Renal pelvis (tissue), 4 donors: Measurements from ENCODE around the gene WDR45. TPM values are rescaled to one million over a fixed set of nuclear protein-coding genes. Genes with fewer than 3 reads are reported as not detected.

ENCODE experiments used
- DNase-seq: peaks from one replicate; pipeline ENCODE4 v3.0.0-alpha.2; 2013
- polyA plus RNA-seq, 3 donors: library from polyadenylated mRNA; unstranded; fragments of 120-200 nt; gene quantifications; one replicate each; pipeline ENCODE4 v1.2.1, GENCODE V29; 2013; ENCODE audit not compliant: insufficient read length in 3 of 3

Gene WDR45
- polyA plus RNA-seq, 3 donors = 54.8 to 61.8 (median 60.6) TPM

DNA sequence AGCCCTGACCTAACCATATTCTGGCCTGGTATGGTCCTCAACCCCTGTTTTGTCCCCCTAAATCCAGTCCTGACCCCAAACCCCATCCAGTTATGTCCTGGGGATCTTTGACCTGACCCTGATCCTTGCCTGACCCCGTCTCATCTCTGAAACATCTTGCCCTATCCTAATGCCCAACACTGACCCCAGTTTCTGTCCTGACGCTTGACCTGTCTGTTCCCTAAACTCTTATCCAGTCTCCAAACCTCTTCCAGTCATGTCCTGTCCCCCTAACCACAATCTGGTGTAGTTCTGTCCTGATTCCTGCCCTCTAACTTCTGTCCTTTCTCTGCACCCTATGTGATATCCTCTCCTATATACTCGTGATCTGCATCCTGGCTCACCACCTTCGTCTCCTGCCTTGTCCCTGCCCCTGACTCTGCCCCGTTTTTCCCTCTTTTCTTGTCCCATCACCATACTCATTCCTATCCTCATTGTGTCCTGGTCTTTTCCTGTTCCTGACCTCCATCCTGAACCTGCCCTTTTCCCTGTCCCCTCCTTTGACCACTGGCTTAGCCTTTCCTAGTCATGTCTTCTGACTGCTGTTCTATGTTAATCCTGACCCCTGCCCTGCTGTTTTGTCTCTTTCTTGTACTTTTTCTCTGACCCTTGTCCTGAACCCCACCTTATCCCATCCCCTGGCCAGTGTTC, 25.5 kb downstream of the WDR45 start:
- no peak for DNase-seq

DNA sequence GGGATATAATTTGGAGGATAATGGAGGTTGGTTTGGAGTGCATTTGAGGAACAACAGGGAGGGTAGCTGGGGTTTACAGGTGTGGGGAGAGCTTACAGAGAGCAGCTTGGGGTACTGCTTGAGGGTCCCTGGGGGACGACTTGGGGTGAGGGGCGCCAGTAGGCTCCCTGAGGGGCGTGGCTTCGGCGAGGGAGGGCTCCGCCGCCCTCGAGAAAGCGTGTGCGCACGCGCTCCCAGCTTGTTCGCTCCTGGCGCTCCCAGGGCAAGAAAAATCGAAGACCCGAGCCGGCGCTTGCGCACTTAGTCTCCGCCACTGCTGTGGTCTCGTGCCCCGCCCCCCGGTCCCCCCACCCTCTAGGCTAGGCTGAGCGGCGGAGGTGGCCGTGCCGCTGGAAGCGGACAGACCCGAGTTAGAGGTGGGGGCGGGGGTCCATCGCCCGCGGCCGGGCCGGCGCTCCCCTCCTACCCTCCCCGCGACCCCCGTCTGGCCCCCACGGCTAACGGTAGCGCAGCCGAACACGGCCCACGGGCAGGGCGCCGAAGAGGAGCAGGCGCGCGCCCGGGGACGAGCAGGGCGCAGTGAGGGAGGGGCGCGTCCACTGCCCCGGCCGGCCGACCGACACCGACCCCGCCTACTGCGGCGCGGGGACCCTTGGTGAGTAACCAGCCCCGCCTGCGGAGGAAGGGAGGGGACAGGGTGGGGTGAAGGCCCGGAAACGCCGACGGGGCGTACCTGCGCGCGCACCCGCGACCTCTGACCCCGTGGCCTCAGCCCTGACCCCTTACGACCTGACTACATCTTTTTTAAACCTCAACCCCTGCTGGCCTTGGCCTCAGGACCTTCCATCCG, 26.2 kb downstream of the WDR45 start:
- peak; percentile 75 for DNase-seq

DNA sequence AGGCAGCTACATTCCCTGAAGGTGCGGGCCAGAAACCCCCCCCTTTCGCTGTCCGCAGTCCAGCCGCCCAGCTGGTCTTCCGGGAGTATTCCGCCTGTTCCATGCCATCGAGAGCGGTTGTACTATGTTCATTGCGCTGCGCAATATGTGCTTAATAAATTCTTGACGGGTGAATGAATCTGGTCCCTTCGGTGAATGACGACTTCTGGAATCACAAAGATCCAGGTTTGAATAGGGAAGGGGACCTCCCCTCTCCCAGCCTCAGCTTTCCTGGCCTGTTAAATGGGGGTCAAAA, 35.8 kb downstream of the WDR45 start:
- no peak for DNase-seq

DNA sequence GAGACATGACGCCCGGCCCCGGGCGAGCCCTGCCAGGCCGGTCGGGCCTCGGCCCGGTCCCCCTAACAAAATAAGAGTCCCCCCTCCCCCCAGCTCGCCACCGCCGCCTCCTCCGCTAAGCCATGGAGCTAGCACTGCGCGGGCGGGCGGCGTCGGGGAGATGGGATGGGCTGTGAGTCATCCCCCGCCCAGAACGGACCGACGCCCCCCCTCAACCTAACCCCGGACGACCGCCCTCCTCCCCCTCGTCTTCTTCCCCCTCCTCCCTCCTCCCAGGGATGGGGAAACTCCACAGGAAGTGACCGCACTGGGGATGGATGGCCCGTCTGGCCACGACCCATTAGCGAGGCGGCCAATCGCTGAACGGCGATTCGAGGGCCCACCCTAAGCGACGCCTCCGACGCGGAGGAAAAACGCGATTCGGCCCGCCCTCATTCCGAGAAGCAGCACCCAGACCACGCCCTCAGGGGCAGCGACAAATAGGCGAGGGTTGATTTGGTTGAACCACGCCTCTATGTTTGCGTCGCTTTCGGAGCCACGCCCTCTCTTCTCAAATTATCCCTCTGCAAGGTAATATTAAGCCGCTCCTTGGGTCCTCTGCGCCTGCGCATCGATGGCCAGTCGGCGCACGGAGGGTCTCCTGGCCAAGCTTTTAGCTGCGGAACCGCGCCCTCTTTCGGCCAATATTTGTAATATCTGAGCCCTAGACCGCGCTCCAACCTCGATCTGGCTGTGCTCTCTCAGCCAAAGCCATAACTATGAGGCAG, 36.3 kb downstream of the WDR45 start, which contains the start of gene TFE3:
Gene TFE3 (minus strand): TSS at position 138 of the 767 bp plus-strand sequence. CDS start 131 bp downstream, at position 7.
- peak; percentile 98 for DNase-seq

DNA sequence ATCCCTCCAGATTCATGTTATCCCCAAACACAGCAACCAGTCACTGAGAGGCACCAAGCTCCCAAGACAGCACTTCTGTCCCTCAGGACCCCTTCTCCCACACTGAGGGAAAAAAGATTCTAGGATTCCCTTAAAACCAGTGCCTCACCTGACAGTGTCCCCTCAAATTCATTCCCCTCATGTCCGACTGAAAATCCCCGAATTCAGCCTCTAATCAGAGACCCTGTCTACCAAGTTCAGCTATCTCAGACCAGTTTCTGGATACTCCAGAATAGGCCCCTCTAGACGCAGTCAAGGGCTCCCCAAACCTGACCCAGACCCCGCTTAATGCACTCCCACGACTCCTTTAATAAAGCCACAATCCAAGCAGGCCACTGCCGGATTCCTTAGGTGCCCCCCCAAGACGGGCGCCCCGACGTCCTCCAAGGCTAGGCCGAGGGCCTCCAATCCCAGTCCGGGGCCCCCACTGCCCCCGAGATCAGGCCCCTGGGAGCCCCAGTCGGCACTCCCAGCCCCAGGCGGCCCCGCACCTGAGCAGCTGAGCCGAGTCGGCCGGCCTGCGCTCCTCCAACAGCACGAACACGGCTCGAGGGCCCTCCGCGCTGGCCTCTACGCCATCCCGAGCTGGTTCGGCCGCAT, 37.0 kb downstream of the WDR45 start:
- no peak for DNase-seq

DNA sequence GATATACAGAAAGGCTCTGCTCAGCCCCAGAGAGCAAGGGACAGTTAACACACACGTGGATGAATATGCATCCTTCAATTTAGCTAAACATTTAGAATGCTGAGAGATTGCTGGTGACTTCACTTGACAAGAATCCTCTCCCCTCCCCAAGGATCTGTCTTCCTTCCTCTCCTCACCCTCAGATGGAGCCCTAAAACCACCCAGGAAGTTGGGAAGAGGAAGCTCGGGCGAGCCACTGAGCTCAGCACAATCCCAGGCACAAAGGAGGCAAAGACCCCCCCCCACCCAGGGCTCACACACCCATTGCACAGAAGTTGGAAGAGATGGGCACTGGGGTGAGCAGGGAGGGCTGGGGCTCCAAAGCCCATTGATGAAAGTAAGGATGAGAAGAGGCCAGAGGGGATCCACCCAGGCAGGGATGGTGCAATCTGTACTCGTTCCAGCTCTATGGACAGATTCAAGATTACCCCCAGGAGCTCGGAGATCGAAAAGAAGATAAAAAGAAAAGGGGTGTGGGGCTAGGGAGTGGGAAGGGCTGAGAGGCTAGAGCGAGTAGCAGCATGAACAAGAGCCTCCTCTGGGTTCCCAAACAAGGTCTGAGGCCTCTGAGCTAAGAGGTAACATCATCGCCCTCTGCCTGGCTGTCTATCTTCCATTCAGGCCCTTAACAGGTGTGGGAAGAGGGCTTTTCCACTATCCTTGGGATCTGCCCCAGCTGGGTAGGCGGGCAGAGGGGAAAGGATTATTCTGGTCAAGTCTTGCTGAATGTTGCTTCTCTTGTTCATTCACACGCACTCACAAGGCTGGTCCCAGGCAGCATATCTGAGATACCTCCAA, 37.7 kb downstream of the WDR45 start:
- no peak for DNase-seq

DNA sequence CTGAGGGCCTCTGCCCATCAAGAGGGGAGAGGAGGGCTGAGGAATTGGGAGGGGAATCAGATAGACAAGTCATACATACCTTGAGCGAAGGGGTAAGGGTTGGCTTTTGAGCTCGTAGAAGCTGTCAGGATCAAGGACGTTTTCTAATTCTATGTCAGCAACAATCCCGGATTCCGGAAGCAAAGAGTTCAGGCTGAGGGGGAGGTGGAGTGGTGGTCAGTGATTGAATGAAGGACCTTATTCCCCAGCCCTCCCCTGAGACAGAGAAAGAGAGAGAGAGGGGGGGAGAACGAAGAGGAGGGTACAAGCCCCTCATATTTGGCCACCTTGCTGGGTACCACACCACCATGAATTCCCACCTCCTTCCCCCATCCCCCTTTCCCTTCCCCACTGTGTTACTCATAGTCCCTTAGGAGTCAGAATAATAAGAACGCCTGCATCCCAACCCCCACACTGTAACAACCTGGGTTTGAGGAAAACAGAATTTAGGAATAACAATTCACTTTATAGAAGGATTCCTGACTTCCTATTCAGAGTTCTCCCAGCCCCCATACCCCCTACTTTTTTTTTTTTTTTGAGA, 39.2 kb downstream of the WDR45 start:
- DNase-seq = no peak

DNA sequence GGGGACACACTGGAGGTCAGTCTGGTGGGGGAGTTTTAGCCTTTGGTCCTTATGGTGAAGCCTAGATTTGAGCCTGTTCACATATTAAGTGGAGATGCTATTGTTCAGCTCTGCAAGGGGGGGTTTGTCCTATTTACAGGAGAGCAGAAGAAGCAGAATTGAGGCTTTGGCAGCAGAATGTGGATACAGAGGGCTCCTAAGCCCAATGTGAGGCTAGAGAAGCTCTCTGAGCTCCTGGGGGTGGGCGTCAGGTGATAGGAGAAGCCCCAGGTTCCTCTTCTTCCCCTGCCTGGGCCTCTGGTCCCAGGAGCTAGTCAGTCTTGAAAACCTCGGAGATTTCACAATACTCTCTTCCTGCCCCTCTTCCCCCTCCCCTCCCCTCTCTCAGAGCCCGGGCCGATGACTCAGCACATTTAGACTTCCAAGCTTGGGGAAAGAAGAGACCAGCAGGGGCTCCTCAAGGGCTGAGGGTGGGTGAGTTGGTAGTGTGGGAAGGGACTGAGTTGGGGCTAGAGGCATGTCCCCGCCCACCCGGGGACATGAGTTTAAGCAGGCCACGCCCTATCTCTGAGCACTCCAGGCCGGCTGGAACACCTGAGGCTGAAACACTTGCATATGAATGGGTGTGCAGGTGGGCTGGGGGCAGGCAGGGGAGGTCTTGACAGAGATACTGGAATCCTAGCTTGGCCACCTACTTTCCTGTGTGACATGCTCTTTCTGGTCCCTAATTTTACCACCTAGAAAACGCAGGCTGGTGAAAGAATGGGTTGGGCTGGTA, 39.9 kb downstream of the WDR45 start:
- peak; percentile 66 for DNase-seq

DNA sequence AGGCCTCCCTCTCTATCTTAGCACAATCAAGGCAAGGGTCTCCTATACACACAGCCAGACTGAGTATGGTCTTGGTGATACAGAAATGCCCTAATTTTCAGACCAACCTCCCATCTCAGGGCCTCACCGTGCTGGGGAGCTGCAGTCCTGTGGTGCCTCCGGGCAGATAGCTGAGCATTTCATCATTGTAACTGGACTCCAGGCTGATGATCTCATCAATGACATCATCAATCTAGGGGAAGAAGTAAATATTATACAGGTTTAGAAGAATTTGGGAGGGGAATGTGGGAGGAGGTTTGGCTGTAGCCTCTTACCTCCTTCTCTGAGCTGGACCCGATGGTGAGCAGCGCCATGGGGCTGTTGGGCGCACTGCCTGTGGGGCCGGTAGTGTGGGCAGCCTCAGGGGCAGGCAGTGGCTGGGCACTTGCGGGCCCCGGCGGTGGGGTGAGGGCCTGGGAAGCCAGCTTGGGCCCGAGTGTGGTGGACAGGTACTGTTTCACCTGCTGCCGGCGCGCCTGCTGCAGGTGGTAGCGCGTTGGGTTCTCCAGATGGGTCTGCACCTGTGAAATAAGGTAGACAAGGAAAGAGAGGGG, 41.7 kb downstream of the WDR45 start:
- DNase-seq = no peak

DNA sequence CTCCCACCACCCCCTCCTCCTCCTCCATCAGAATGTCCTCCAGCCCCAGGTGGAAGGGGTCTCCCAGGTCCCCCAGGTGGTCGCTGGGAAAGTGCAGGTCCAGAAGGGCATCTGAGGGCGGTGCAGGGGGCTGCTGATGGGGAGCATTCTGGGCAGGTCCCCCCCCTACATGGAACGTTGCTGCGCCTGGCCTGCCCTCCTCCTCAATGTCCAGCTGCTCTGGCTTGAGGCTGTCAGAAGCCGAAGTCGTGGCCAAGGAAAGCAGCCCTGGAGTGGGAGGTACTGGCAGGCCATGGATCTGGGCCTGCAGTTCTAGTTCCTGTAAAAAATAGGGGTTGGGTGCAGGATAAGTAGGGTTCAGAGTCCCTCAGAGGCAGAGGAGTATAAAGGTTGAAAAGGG, 49.4 kb downstream of the WDR45 start:
- DNase-seq = no peak

DNA sequence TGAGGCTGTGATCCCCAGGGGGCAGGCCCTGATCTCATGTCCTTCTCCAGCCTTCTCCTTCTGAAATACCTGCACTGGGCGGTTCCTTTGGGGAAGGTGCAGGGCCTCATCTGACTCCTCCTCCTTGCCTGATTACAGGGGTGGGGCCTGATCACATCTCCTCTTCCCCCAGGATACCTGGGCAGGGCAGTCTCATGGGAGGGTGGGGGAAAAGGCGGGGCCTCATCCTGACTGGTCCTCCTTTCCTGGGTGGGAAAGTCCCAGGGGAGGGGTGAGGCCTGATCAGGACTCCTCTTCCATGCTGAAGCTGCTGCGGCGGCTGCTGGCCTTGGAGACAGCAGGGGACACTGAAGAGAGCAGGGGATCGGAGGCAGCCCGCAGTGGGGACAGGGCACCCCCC, 49.8 kb downstream of the WDR45 start:
- no peak for DNase-seq

Other genes starting within 250 kb of the WDR45 start
- gene PCSK1N, start 244.3 kb downstream of the WDR45 start, polyA plus RNA-seq = 10 to 100 TPM; 14.1 to 20.0 (median 14.9) TPM
- gene TIMM17B, start 182.1 kb downstream of the WDR45 start, polyA plus RNA-seq = 10 to 100 TPM; 43.6 to 58.7 (median 52.7) TPM
- 10 to 100 TPM; 76.5 to 86.0 (median 84.2) TPM for gene PQBP1, start 182.0 kb downstream of the WDR45 start, polyA plus RNA-seq
- 10 to 100 TPM; 28.7 to 38.8 (median 36.5) TPM for gene SLC35A2, start 168.2 kb downstream of the WDR45 start, polyA plus RNA-seq
- gene PIM2, start 160.9 kb downstream of the WDR45 start, polyA plus RNA-seq = 1 to 10 TPM; 6.5 to 7.9 (median 6.9) TPM
- 10 to 100 TPM; 65.9 to 68.3 (median 66.0) TPM for gene OTUD5, start 122.3 kb downstream of the WDR45 start, polyA plus RNA-seq
- gene KCND1, start 108.0 kb downstream of the WDR45 start, polyA plus RNA-seq = 1 to 10 TPM; 2.9 to 3.9 (median 3.0) TPM
- 10 to 100 TPM; 46.7 to 66.3 (median 62.1) TPM for gene GRIPAP1, start 77.6 kb downstream of the WDR45 start, polyA plus RNA-seq
- gene TFE3, start 36.5 kb downstream of the WDR45 start, polyA plus RNA-seq = 10 to 100 TPM; 31.8 to 38.9 (median 37.5) TPM
- gene CCDC120, start 20.9 kb downstream of the WDR45 start, polyA plus RNA-seq = 10 to 100 TPM; 11.9 to 16.8 (median 14.7) TPM
- 10 to 100 TPM; 37.1 to 44.2 (median 39.6) TPM for gene PRAF2, start 5.9 kb downstream of the WDR45 start, polyA plus RNA-seq
- 10 to 100 TPM; 24.8 to 26.0 (median 25.9) TPM for gene GPKOW, start 43.8 kb upstream of the WDR45 start, polyA plus RNA-seq
- 1 to 10 TPM; 4.6 to 8.8 (median 7.7) TPM for gene MAGIX, start 82.9 kb upstream of the WDR45 start, polyA plus RNA-seq
- 10 to 100 TPM; 30.9 to 39.6 (median 34.0) TPM for gene PLP2, start 92.0 kb upstream of the WDR45 start, polyA plus RNA-seq
- gene PRICKLE3, start 106.5 kb upstream of the WDR45 start, polyA plus RNA-seq = 1 to 10 TPM; 4.2 to 5.7 (median 4.7) TPM
- 1 to 10 TPM; 2.9 to 3.3 (median 2.9) TPM for gene SYP, start 120.3 kb upstream of the WDR45 start, polyA plus RNA-seq
- gene CACNA1F, start 153.5 kb upstream of the WDR45 start, polyA plus RNA-seq = under 1 TPM; 0.11 to 0.33 (median 0.22) TPM
- gene CCDC22, start 155.6 kb upstream of the WDR45 start, polyA plus RNA-seq = 10 to 100 TPM; 19.8 to 24.3 (median 21.8) TPM
- 1 to 10 TPM; 1.0 to 1.2 (median 1.0) TPM for gene FOXP3, start 184.8 kb upstream of the WDR45 start, polyA plus RNA-seq
- gene PPP1R3F, start 189.9 kb upstream of the WDR45 start, polyA plus RNA-seq = 1 to 10 TPM; 8.6 to 9.7 (median 9.0) TPM
- not detected for gene GAGE10, start 223.8 kb upstream of the WDR45 start, polyA plus RNA-seq
- gene GAGE12J, start 242.2 kb upstream of the WDR45 start, polyA plus RNA-seq = not detected